ENCODE data around the gene CCDC178.

GRCh38 chr18:33184958-33185357 lies 255.6 kb downstream of the CCDC178 start:
- TF ChIP-seq SUZ12 (IDR thresholded peaks at IDR 0.05): no peak
- TF ChIP-seq ARNT (IDR thresholded peaks at IDR 0.05): no peak
- TF ChIP-seq FOXA1 (IDR thresholded peaks at IDR 0.05): no peak

Measured in HEK293T (cell line).